ENCODE data around the gene MGAT3. TPM values are rescaled to one million over a fixed set of nuclear protein-coding genes. Genes with fewer than 3 reads are reported as not detected.
A peak's percentile ranks its signal among the peaks of the same experiment; 100 is the strongest.
"Not testable (repeated sequence)": the region's sequence is repeated elsewhere in the genome, so short reads cannot be mapped to it uniquely, and the experiment has no call there.

Gene MGAT3
- total RNA-seq, 1 donor from 2014 or later, result 32.7 TPM

- DNase-seq (ENCODE audit: low spot score, unreplicated experiment), result no peak
- Mint-ChIP-seq H3K4me1 (ENCODE audit: low read depth) (peaks cover 27% of the 10 kb centered on the region), H3K9me3 (ENCODE audit: low read depth) (no peaks in the 10 kb centered on the region), H3K27me3 (no peaks in the 10 kb centered on the region), H3K4me3 (ENCODE audit: low read depth) (peak overlapping the region; percentile 95), H3K36me3 (ENCODE audit: insufficient read depth) (peaks cover 34% of the 10 kb centered on the region), H3K27ac (peak overlapping the region; percentile 99)
- TF ChIP-seq CTCF (IDR thresholded peaks at IDR 0.05; ENCODE audit: unreplicated experiment), result no peak
Observed at GRCh38 chr22:39518144-39518786, 61.5 kb downstream of the MGAT3 start.

GRCh38 chr22:39518996-39519680 is 62.3 kb downstream of the MGAT3 start:
- Mint-ChIP-seq H3K36me3 (ENCODE audit: insufficient read depth) (peaks cover 37% of the 10 kb centered on the region), H3K9me3 (ENCODE audit: low read depth) (no peaks in the 10 kb centered on the region), H3K27ac (peak overlapping the region; percentile 99), H3K27me3 (no peaks in the 10 kb centered on the region), H3K4me3 (ENCODE audit: low read depth) (peak overlapping the region; percentile 95), H3K4me1 (ENCODE audit: low read depth) (peaks cover 29% of the 10 kb centered on the region)
- no peak for DNase-seq (ENCODE audit: low spot score, unreplicated experiment)
- TF ChIP-seq CTCF (IDR thresholded peaks at IDR 0.05; ENCODE audit: unreplicated experiment), result no peak

GRCh38 chr22:39519681-39520225 is 62.9 kb downstream of the MGAT3 start:
- Mint-ChIP-seq H3K4me1 (ENCODE audit: low read depth) (peaks cover 31% of the 10 kb centered on the region), H3K4me3 (ENCODE audit: low read depth) (peak overlapping the region; percentile 95), H3K27ac (peak overlapping the region; percentile 99), H3K36me3 (ENCODE audit: insufficient read depth) (peaks cover 36% of the 10 kb centered on the region), H3K27me3 (no peaks in the 10 kb centered on the region), H3K9me3 (ENCODE audit: low read depth) (no peaks in the 10 kb centered on the region)
- peak; percentile 46 for TF ChIP-seq CTCF (IDR thresholded peaks at IDR 0.05; ENCODE audit: unreplicated experiment)
- peak; percentile 93 for DNase-seq (ENCODE audit: low spot score, unreplicated experiment)

- H3K27me3 Mint-ChIP-seq, result no peaks in the 10 kb centered on the region
- peaks cover 33% of the 10 kb centered on the region for H3K4me1 Mint-ChIP-seq (ENCODE audit: low read depth)
- TF ChIP-seq CTCF (IDR thresholded peaks at IDR 0.05; ENCODE audit: unreplicated experiment), result no peak
- H3K9me3 Mint-ChIP-seq (ENCODE audit: low read depth), result no peaks in the 10 kb centered on the region
- H3K36me3 Mint-ChIP-seq (ENCODE audit: insufficient read depth), result peaks cover 41% of the 10 kb centered on the region
- H3K27ac Mint-ChIP-seq, result peak within 1 kb of the TSS; percentile 99
- peak; percentile 79 for DNase-seq (ENCODE audit: low spot score, unreplicated experiment)
- peak within 1 kb of the TSS; percentile 95 for H3K4me3 Mint-ChIP-seq (ENCODE audit: low read depth)
Observed at GRCh38 chr22:39520226-39521105, 63.7 kb downstream of the MGAT3 start, which contains the start of gene ATF4. Gene ATF4, plus strand, starts transcription at chr22:39520562. Its CDS starts 884 bp downstream, at chr22:39521446.

GRCh38 chr22:39521106-39521885 is 64.5 kb downstream of the MGAT3 start:
- not testable (repeated sequence) for DNase-seq (ENCODE audit: low spot score, unreplicated experiment); H3K9me3 Mint-ChIP-seq (ENCODE audit: low read depth); H3K27me3 Mint-ChIP-seq
- Mint-ChIP-seq H3K4me1 (ENCODE audit: low read depth) (peaks cover 36% of the 10 kb centered on the region), H3K27ac (peak overlapping the region; percentile 99), H3K36me3 (ENCODE audit: insufficient read depth) (peaks cover 39% of the 10 kb centered on the region), H3K4me3 (ENCODE audit: low read depth) (peak overlapping the region; percentile 95)

- peak overlapping the region; percentile 95 for H3K4me3 Mint-ChIP-seq (ENCODE audit: low read depth)
- peaks cover 36% of the 10 kb centered on the region for H3K4me1 Mint-ChIP-seq (ENCODE audit: low read depth)
- H3K9me3 Mint-ChIP-seq (ENCODE audit: low read depth); DNase-seq (ENCODE audit: low spot score, unreplicated experiment); H3K27me3 Mint-ChIP-seq: not testable (repeated sequence)
- peaks cover 38% of the 10 kb centered on the region for H3K36me3 Mint-ChIP-seq (ENCODE audit: insufficient read depth)
- H3K27ac Mint-ChIP-seq, result peak overlapping the region; percentile 99
Observed at GRCh38 chr22:39522091-39522490, 65.3 kb downstream of the MGAT3 start.

All from progenitor cell of endocrine pancreas (in vitro differentiated cells).